Measurements from ENCODE around the gene COPZ1.

Gene COPZ1

GRCh38 chr12:54359762-54360351 lies 34.9 kb downstream of the COPZ1 start:
- no peak for DNase-seq

GRCh38 chr12:54360717-54361456 lies 36.0 kb downstream of the COPZ1 start:
- DNase-seq = peak in 2 of 4 experiments; percentile 18 to 21

- no peak for DNase-seq
These were observed 38.1 kb downstream of the COPZ1 start for GRCh38 chr12:54363047-54363446.

GRCh38 chr12:54363618-54364017 lies 38.7 kb downstream of the COPZ1 start:
- DNase-seq = no peak

GRCh38 chr12:54364413-54364812 lies 39.5 kb downstream of the COPZ1 start, which contains the start of gene GPR84:
Gene GPR84, minus strand, starts transcription at chr12:54364486. Its CDS starts 635 bp downstream, at chr12:54363851.
- DNase-seq = no peak

- DNase-seq = no peak
These were observed 43.2 kb downstream of the COPZ1 start for GRCh38 chr12:54368025-54368708.

- peak; percentile 79 to 93 (median 82) for DNase-seq
These were observed 44.0 kb downstream of the COPZ1 start for GRCh38 chr12:54368709-54369596.

GRCh38 chr12:54369597-54370131 lies 44.7 kb downstream of the COPZ1 start:
- DNase-seq = no peak

- DNase-seq = no peak
These were observed 45.3 kb downstream of the COPZ1 start for GRCh38 chr12:54370171-54370730.

- no peak for DNase-seq
These were observed 46.6 kb downstream of the COPZ1 start for GRCh38 chr12:54371328-54372112.

GRCh38 chr12:54372113-54372806 lies 47.3 kb downstream of the COPZ1 start:
- DNase-seq = no peak

- no peak for DNase-seq
These were observed 49.0 kb downstream of the COPZ1 start for GRCh38 chr12:54373649-54374561.

GRCh38 chr12:54374562-54375258 lies 49.8 kb downstream of the COPZ1 start:
- no peak for DNase-seq

- no peak for DNase-seq
These were observed 50.3 kb downstream of the COPZ1 start for GRCh38 chr12:54375259-54375579.

GRCh38 chr12:54376596-54376995 lies 51.7 kb downstream of the COPZ1 start:
- no peak for DNase-seq

GRCh38 chr12:54377007-54377406 lies 52.1 kb downstream of the COPZ1 start:
- no peak for DNase-seq

- no peak for DNase-seq
These were observed 53.0 kb downstream of the COPZ1 start for GRCh38 chr12:54377797-54378515.

- no peak for DNase-seq
These were observed 54.0 kb downstream of the COPZ1 start for GRCh38 chr12:54378796-54379397.

Measured in activated CD4-positive, CD25-positive, alpha-beta regulatory T cell (primary cell).